SU-DHL-6 (cell line): ENCODE measurements around the gene POMGNT2.

Source experiments
- EZH2phosphoT487 ChIP-seq: fragments of 200-600 bp; sonication (generic), shearing (Covaris generic); conservative IDR thresholded peaks from 2 replicates; pipeline ENCODE4 v1.6.1; 2018; ENCODE audit warnings: mild to moderate bottlenecking, antibody characterized with exemption, low read length, moderate library complexity, mixed read lengths
- TF ChIP-seq, protein P1 (sequence below): fragments of 200-600 bp; sonication (generic); IDR thresholded peaks from one replicate; pipeline ENCODE4 v1.5.1; 2017; ENCODE audit warnings: antibody characterized with exemption, mild to moderate bottlenecking, low read length, moderate library complexity; ENCODE audit not compliant: insufficient read depth, poor library complexity, severe bottlenecking

DNA sequence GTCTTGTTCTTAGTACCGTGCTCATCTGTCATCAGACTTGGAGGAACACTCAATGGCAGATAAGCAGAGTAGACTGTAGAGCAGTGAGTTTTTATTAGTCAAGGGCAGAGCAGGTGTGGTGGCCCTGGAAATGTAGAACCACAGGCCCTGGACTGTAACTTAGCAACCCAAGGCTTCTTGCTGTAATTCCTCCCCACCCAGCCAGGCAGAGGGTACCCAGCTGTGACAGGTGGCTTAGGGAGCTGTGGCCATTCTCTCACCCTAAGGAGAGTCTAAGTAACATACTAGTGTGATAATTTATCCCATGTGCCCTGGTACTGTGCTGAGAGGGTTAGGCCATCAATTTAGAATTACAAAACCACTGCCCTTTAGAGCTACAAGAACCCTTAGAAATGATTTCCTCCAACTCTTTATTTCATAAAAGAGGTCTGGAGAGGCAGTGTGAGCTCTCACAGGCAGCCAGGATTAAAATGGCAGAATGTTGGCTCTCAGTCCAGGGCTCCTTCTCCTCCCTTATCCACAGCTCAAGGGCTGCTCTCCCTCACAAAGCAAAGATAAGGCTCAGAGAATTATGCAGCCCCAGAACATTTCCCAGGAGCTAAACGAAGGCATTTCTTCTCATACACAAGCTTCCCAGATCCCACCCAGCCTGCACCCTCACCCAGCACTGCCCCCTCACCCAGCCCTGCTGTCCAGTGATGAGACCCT is 3.0 kb downstream of the POMGNT2 start:
- TF ChIP-seq, protein P1, sequence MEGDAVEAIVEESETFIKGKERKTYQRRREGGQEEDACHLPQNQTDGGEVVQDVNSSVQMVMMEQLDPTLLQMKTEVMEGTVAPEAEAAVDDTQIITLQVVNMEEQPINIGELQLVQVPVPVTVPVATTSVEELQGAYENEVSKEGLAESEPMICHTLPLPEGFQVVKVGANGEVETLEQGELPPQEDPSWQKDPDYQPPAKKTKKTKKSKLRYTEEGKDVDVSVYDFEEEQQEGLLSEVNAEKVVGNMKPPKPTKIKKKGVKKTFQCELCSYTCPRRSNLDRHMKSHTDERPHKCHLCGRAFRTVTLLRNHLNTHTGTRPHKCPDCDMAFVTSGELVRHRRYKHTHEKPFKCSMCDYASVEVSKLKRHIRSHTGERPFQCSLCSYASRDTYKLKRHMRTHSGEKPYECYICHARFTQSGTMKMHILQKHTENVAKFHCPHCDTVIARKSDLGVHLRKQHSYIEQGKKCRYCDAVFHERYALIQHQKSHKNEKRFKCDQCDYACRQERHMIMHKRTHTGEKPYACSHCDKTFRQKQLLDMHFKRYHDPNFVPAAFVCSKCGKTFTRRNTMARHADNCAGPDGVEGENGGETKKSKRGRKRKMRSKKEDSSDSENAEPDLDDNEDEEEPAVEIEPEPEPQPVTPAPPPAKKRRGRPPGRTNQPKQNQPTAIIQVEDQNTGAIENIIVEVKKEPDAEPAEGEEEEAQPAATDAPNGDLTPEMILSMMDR = no peak
- TF ChIP-seq EZH2phosphoT487 = no peak
